GM12878 (cell line): ENCODE results near the gene NPFFR2. TPM values are rescaled to one million over a fixed set of nuclear protein-coding genes. Genes with fewer than 3 reads are reported as not detected.

Source experiments
- ATAC-seq: fragments of 200-7000 bp; cut with Tn5 transposase; 3 replicates; pipeline ENCODE4 v1.9.1; 2020; ENCODE audit warnings: mild to moderate bottlenecking, moderate library complexity
- BruUV-seq: library from RNA; stranded (reverse); fragments of 400-500 nt; replicated peaks from 2 replicates; lab custom pipeline; 2021; lab: Mats Ljungman, UMichigan
- CTCF ChIA-PET: fragments of 300-600 bp; sonication (Branson Sonifier 250); formaldehyde crosslinking; extraction: SDS; loops from one replicate; lab custom pipeline; 2021; ENCODE audit warnings: inconsistent platforms; lab: Yijun Ruan, JAX
- POLR2A ChIA-PET: fragments of 350-600 bp; formaldehyde crosslinking; extraction: SDS; loops from one replicate; lab custom pipeline; 2021; ENCODE audit warnings: inconsistent platforms; lab: Charles Lee
- RAD21 ChIA-PET: fragments of 300-600 bp; sonication (Branson Sonifier 250); formaldehyde crosslinking; loops from one replicate; lab custom pipeline; 2023; ENCODE audit warnings: antibody characterized with exemption; ENCODE audit not compliant: unreplicated experiment; lab: Charles Lee
- SMC1A ChIA-PET: fragments of 300-600 bp; sonication (Branson Sonifier 250); formaldehyde crosslinking; loops from one replicate; lab custom pipeline; 2023; ENCODE audit not compliant: unreplicated experiment, uncharacterized antibody; lab: Charles Lee
- DNase-seq: peaks from one replicate; pipeline ENCODE4 v3.0.0-alpha.2; 2011; ENCODE audit warnings: low read depth, low spot score
- FAIRE-seq: peaks from 3 replicates; lab custom pipeline; 2011; peaks lifted over from hg19 to GRCh38; lab: Jason Lieb, UNC
- H2AFZ ChIP-seq: 2 replicates; pipeline ENCODE4 v1.6.0; 2011; ENCODE audit warnings: low read depth, low read length, control low read depth; ENCODE audit not compliant: control insufficient read depth
- H3K27ac ChIP-seq: 2 replicates; pipeline ENCODE4 v1.5.1; 2011; ENCODE audit warnings: control low read depth; ENCODE audit not compliant: control insufficient read depth, insufficient read depth
- H3K27me3 ChIP-seq, 2 experiments: replicated peaks in 1 of 2; 2 replicates each; pipeline versions ENCODE4 v1.6.0 to v1.6.1; 2011; ENCODE audit warnings: low read length in 1 of 2; ENCODE audit not compliant: control insufficient read depth in 2 of 2, insufficient read depth in 2 of 2
- H3K36me3 ChIP-seq, 2 experiments: 2 replicates each; pipeline ENCODE4 v1.5.1; 2011; ENCODE audit warnings: low read length in 1 of 2; ENCODE audit not compliant: control insufficient read depth in 2 of 2, insufficient read depth in 2 of 2
- H3K4me1 ChIP-seq: 2 replicates; pipeline ENCODE4 v1.6.1; 2011; ENCODE audit warnings: mild to moderate bottlenecking, low read length, moderate library complexity, mixed read lengths; ENCODE audit not compliant: control insufficient read depth, insufficient read depth
- H3K4me2 ChIP-seq: 2 replicates; pipeline ENCODE4 v1.6.0; 2011; ENCODE audit warnings: control low read depth; ENCODE audit not compliant: control insufficient read depth, insufficient read depth
- H3K4me3 ChIP-seq: fragments of 200-600 bp; sonication (generic); 2 replicates; pipeline ENCODE4 v1.5.1; 2016
- H3K79me2 ChIP-seq: 2 replicates; pipeline ENCODE4 v1.6.0; 2011; ENCODE audit warnings: low read length; ENCODE audit not compliant: control insufficient read depth, insufficient read depth
- H3K9ac ChIP-seq: 2 replicates; pipeline ENCODE4 v1.8.0; 2011; ENCODE audit warnings: low read length, control low read depth, mixed read lengths; ENCODE audit not compliant: control insufficient read depth, insufficient read depth
- H3K9me3 ChIP-seq: replicated peaks from 3 replicates; pipeline ENCODE4 v1.5.1; 2011; ENCODE audit warnings: mild to moderate bottlenecking, low read length; ENCODE audit not compliant: control insufficient read depth, insufficient read depth
- H4K20me1 ChIP-seq: 2 replicates; pipeline ENCODE4 v1.6.0; 2011; ENCODE audit not compliant: control insufficient read depth, insufficient read depth
- ASH2L ChIP-seq: fragments of 300-600, 200-600 bp; sonication (generic); IDR thresholded peaks from 2 replicates; pipeline ENCODE4 v1.6.1; 2017; ENCODE audit warnings: low read depth, mild to moderate bottlenecking, borderline replicate concordance
- FOXM1 ChIP-seq: IDR thresholded peaks from 2 replicates; pipeline ENCODE4 v1.6.1; 2012; ENCODE audit warnings: low read depth, mild to moderate bottlenecking, inconsistent platforms, low read length, moderate library complexity
- HCFC1 ChIP-seq: fragments of 150-350 bp; IDR thresholded peaks from 2 replicates; pipeline ENCODE4 v1.6.1; 2014; ENCODE audit warnings: low read length
- JUNB ChIP-seq: IDR thresholded peaks from 2 replicates; pipeline ENCODE4 v1.6.1; 2016; ENCODE audit warnings: antibody characterized with exemption, mild to moderate bottlenecking
- KDM1A ChIP-seq: fragments of 200-600 bp; sonication (generic); IDR thresholded peaks from 2 replicates; pipeline ENCODE4 v1.6.1; 2016; ENCODE audit warnings: borderline replicate concordance
- MEF2A ChIP-seq: IDR thresholded peaks from 2 replicates; pipeline ENCODE4 v1.6.1; 2011; ENCODE audit warnings: low read depth, mild to moderate bottlenecking, low read length, moderate library complexity; ENCODE audit not compliant: insufficient read depth
- NR2C1 ChIP-seq: fragments of 450-650 bp; IDR thresholded peaks from 2 replicates; pipeline ENCODE4 v1.6.1; 2017; ENCODE audit warnings: antibody characterized with exemption, mild to moderate bottlenecking, moderate library complexity
- SUPT20H ChIP-seq: IDR thresholded peaks from 2 replicates; pipeline ENCODE4 v1.6.1; 2011; ENCODE audit warnings: low read depth, mild to moderate bottlenecking, low read length, moderate library complexity, borderline replicate concordance; ENCODE audit not compliant: control insufficient read depth
- WGBS: methylation state at CpG from one replicate; pipeline ENCODE4 v1.1.6; 2016; ENCODE audit warnings: low lambda C conversion rate; ENCODE audit not compliant: insufficient replicate concordance, insufficient coverage; ENCODE audit errors: missing lambda C conversion rate; 5-methylcytosine and 5-hydroxymethylcytosine counted together
- in situ Hi-C: fragments of 300-500 bp; cut with MboI; formaldehyde crosslinking; loops from 9 replicates; pipeline ENCODE4 v1.14.3; 2018; ENCODE audit warnings: mixed read lengths
- intact Hi-C: fragments of 100-400 bp; cut with micrococcal nuclease; formaldehyde crosslinking; loops from one replicate; pipeline ENCODE4 v1.14.2; 2022; ENCODE audit not compliant: unreplicated experiment
- polyA plus RNA-seq, 11 experiments: library from polyadenylated mRNA; depleted of rRNA in 4 of 11; unstranded in 6 of 11; stranded (reverse) in 5 of 11; fragments of >200 nt; fragmentation: Nextera tagmentation in 4 of 11; fragmentation: Illumina TruSeq in 1 of 11; extraction: Ambion mirVana in 4 of 11; extraction: Trizol in 1 of 11; gene quantifications; 1 replicate in 1 of 11; 2 replicates in 10 of 11; pipeline versions ENCODE4 v1.2.1 to v1.2.3, GENCODE V29; 2011 to 2016; ENCODE audit warnings: inconsistent platforms in 2 of 11, missing spikeins in 2 of 11, low read depth in 1 of 11
- total RNA-seq, 4 experiments: library from RNA; depleted of rRNA in 3 of 4; stranded (reverse); fragments of >200 nt in 3 of 4; fragmentation: Illumina TruSeq in 1 of 4; extraction: Trizol in 1 of 4; gene quantifications; 2 replicates each; pipeline versions ENCODE4 v1.2.1 to v1.2.3, GENCODE V29; 2013 to 2021
- TF ChIP-seq, protein P1 (sequence below): fragments of 450-650 bp; formaldehyde crosslinking; IDR thresholded peaks from 2 replicates; pipeline ENCODE4 v1.4.0; 2022; ENCODE audit warnings: mild to moderate bottlenecking, moderate library complexity
- TF ChIP-seq, protein P2 (sequence below): fragments of 450-650 bp; IDR thresholded peaks from 2 replicates; pipeline ENCODE4 v1.6.1; 2018; ENCODE audit warnings: mild to moderate bottlenecking, low read depth, moderate library complexity; ENCODE audit not compliant: partially characterized antibody
- TF ChIP-seq, protein P3 (sequence below): fragments of 450-650 bp; IDR thresholded peaks from 2 replicates; pipeline ENCODE4 v1.6.1; 2017; ENCODE audit warnings: mild to moderate bottlenecking, moderate library complexity
- TF ChIP-seq, protein P4 (sequence below): IDR thresholded peaks from 2 replicates; pipeline ENCODE4 v1.6.1; 2011; ENCODE audit warnings: borderline replicate concordance, low read depth, mild to moderate bottlenecking, moderate library complexity, mixed read lengths, low read length; ENCODE audit not compliant: insufficient read depth; ENCODE audit errors: extremely low read length

Gene NPFFR2
- total and polyA plus RNA-seq, 10 of the 15 experiments (the other 5 are each of a cell fraction or from before 2014, with no cell fraction given), result not detected

DNA sequence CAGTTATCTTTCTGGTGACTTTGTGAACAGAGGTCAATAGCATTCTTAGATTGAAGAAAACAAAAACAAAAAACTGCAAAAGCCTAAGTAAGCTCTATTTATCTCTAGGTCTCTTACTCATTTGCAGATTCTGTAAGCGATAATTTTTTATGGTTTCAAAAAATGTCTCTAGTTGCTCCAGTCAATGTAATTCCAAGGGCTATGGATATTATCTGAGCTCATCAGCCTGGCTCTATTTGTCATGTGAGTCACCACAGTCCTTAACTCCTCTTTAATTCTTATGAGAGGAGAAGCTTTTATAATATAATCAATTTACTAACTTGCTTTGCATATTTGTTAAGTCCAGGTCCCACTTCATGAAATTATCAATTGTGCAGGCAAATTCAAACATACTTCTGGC is 79.1 kb downstream of the NPFFR2 start:
- no TSS peak for BruUV-seq
- H3K9me3 ChIP-seq, result peaks cover 1% of the 10 kb centered on the region; the same call in 2 of the 3 replicates
- no peak overlapping the region for H3K9ac ChIP-seq
- H3K27me3 ChIP-seq, result no peaks in the 10 kb centered on the region
- H4K20me1 ChIP-seq, result no peaks in the 10 kb centered on the region
- WGBS, result 50% methylated on average over 1 of the region's 1 CpG
- intact Hi-C loops, result loop anchor here (5.0 to 10.0 kb wide), 2 partner anchors 844 to 1276 kb away; partner anchors contain the start of gene GRSF1
- DNase-seq (no peak), ATAC-seq (no peak), FAIRE-seq (no peak)
- H2AFZ ChIP-seq, result no peak overlapping the region
- H3K4me2 ChIP-seq, result no peak overlapping the region
- H3K4me1 ChIP-seq, result no peaks in the 10 kb centered on the region; the same call in 1 of the 2 replicates
- H3K4me3 ChIP-seq, result no peak overlapping the region
- no peaks in the 10 kb centered on the region for H3K79me2 ChIP-seq
- RAD21 ChIA-PET, result interaction anchor here (1.3 to 1.4 kb wide), 2 partner anchors 20 to 92 kb away, joined by 4 read pairs; no protein-coding TSS in a partner anchor
- in situ Hi-C loops, result loop anchor here (25.0 kb wide), 1 partner anchor 1501 kb away; the partner anchor contains the start of gene RASSF6
- H3K36me3 ChIP-seq, result no peaks in the 10 kb centered on the region
- H3K27ac ChIP-seq, result no peak overlapping the region
- SMC1A ChIA-PET, result interaction anchor here (0.7 to 3.2 kb wide), 12 partner anchors 9 to 75 kb away, joined by 3 to 19 read pairs (median 4); no protein-coding TSS in a partner anchor
- POLR2A ChIA-PET, result interaction anchor here (1.4 to 1.5 kb wide), 2 partner anchors 26 to 33 kb away, joined by 3 read pairs; no protein-coding TSS in a partner anchor
- CTCF ChIA-PET, result interaction anchor here (1.0 to 1.7 kb wide), 3 partner anchors 13 to 38 kb away, joined by 4 to 8 read pairs (median 4); no protein-coding TSS in a partner anchor
- TF ChIP-seq JUNB (no peak; the same call in 1 of the 2 replicates), FOXM1 (no peak), NR2C1 (no peak), SUPT20H (no peak), ASH2L (no peak), MEF2A (no peak), KDM1A (no peak), HCFC1 (no peak)
- TF ChIP-seq, protein P1, sequence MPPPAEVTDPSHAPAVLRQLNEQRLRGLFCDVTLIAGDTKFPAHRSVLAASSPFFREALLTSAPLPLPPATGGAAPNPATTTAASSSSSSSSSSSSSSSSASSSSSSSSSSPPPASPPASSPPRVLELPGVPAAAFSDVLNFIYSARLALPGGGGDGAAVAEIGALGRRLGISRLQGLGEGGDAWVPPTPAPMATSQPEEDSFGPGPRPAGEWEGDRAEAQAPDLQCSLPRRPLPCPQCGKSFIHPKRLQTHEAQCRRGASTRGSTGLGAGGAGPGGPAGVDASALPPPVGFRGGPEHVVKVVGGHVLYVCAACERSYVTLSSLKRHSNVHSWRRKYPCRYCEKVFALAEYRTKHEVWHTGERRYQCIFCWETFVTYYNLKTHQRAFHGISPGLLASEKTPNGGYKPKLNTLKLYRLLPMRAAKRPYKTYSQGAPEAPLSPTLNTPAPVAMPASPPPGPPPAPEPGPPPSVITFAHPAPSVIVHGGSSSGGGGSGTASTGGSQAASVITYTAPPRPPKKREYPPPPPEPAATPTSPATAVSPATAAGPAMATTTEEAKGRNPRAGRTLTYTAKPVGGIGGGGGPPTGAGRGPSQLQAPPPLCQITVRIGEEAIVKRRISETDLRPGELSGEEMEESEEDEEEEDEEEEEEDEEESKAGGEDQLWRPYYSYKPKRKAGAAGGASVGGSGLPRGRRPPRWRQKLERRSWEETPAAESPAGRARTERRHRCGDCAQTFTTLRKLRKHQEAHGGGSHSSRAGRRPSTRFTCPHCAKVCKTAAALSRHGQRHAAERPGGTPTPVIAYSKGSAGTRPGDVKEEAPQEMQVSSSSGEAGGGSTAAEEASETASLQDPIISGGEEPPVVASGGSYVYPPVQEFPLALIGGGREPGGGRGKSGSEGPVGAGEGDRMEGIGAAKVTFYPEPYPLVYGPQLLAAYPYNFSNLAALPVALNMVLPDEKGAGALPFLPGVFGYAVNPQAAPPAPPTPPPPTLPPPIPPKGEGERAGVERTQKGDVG (CRISPR knock-in tag), result no peak
- TF ChIP-seq, protein P2, sequence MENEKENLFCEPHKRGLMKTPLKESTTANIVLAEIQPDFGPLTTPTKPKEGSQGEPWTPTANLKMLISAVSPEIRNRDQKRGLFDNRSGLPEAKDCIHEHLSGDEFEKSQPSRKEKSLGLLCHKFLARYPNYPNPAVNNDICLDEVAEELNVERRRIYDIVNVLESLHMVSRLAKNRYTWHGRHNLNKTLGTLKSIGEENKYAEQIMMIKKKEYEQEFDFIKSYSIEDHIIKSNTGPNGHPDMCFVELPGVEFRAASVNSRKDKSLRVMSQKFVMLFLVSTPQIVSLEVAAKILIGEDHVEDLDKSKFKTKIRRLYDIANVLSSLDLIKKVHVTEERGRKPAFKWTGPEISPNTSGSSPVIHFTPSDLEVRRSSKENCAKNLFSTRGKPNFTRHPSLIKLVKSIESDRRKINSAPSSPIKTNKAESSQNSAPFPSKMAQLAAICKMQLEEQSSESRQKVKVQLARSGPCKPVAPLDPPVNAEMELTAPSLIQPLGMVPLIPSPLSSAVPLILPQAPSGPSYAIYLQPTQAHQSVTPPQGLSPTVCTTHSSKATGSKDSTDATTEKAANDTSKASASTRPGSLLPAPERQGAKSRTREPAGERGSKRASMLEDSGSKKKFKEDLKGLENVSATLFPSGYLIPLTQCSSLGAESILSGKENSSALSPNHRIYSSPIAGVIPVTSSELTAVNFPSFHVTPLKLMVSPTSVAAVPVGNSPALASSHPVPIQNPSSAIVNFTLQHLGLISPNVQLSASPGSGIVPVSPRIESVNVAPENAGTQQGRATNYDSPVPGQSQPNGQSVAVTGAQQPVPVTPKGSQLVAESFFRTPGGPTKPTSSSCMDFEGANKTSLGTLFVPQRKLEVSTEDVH, result no peak
- TF ChIP-seq, protein P3, sequence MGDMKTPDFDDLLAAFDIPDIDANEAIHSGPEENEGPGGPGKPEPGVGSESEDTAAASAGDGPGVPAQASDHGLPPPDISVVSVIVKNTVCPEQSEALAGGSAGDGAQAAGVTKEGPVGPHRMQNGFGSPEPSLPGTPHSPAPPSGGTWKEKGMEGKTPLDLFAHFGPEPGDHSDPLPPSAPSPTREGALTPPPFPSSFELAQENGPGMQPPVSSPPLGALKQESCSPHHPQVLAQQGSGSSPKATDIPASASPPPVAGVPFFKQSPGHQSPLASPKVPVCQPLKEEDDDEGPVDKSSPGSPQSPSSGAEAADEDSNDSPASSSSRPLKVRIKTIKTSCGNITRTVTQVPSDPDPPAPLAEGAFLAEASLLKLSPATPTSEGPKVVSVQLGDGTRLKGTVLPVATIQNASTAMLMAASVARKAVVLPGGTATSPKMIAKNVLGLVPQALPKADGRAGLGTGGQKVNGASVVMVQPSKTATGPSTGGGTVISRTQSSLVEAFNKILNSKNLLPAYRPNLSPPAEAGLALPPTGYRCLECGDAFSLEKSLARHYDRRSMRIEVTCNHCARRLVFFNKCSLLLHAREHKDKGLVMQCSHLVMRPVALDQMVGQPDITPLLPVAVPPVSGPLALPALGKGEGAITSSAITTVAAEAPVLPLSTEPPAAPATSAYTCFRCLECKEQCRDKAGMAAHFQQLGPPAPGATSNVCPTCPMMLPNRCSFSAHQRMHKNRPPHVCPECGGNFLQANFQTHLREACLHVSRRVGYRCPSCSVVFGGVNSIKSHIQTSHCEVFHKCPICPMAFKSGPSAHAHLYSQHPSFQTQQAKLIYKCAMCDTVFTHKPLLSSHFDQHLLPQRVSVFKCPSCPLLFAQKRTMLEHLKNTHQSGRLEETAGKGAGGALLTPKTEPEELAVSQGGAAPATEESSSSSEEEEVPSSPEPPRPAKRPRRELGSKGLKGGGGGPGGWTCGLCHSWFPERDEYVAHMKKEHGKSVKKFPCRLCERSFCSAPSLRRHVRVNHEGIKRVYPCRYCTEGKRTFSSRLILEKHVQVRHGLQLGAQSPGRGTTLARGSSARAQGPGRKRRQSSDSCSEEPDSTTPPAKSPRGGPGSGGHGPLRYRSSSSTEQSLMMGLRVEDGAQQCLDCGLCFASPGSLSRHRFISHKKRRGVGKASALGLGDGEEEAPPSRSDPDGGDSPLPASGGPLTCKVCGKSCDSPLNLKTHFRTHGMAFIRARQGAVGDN, result no peak
- TF ChIP-seq, protein P4, sequence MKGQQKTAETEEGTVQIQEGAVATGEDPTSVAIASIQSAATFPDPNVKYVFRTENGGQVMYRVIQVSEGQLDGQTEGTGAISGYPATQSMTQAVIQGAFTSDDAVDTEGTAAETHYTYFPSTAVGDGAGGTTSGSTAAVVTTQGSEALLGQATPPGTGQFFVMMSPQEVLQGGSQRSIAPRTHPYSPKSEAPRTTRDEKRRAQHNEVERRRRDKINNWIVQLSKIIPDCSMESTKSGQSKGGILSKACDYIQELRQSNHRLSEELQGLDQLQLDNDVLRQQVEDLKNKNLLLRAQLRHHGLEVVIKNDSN, result no peak
